Hepatocyte (in vitro differentiated cells): ENCODE measurements around the gene CBR1. TPM values are rescaled to one million over a fixed set of nuclear protein-coding genes. Genes with fewer than 3 reads are reported as not detected.
"Not testable (repeated sequence)": the region's sequence is repeated elsewhere in the genome, so short reads cannot be mapped to it uniquely, and the experiment has no call there.

Experiments used
- DNase-seq: peaks from one replicate; pipeline ENCODE4 v3.0.0-alpha.2; 2016; ENCODE audit warnings: low spot score
- H2AFZ ChIP-seq: fragments of 200-600 bp; sonication (generic); 2 replicates; pipeline ENCODE4 v1.6.0; 2016; ENCODE audit warnings: antibody characterized with exemption, mild to moderate bottlenecking
- H3K27ac ChIP-seq: fragments of 200-600 bp; sonication (generic); 2 replicates; pipeline ENCODE4 v1.5.1; 2016; ENCODE audit warnings: mild to moderate bottlenecking
- H3K27me3 ChIP-seq: fragments of 200-600 bp; sonication (generic); 2 replicates; pipeline ENCODE4 v1.6.1; 2016
- H3K36me3 ChIP-seq: fragments of 200-600 bp; sonication (generic); replicated peaks from 2 replicates; pipeline ENCODE4 v1.5.1; 2016; ENCODE audit warnings: low read depth; ENCODE audit not compliant: insufficient read depth
- H3K4me1 ChIP-seq: fragments of 200-600 bp; sonication (generic); 2 replicates; pipeline ENCODE4 v1.5.1; 2016; ENCODE audit warnings: mild to moderate bottlenecking, moderate library complexity; ENCODE audit not compliant: insufficient read depth
- H3K4me2 ChIP-seq: fragments of 200-600 bp; sonication (generic); 2 replicates; pipeline ENCODE4 v1.6.0; 2016
- H3K4me3 ChIP-seq: fragments of 200-600 bp; sonication (generic); 2 replicates; pipeline ENCODE4 v1.5.1; 2016; ENCODE audit warnings: mild to moderate bottlenecking
- H3K79me2 ChIP-seq: fragments of 200-600 bp; sonication (generic); 2 replicates; pipeline ENCODE4 v1.6.0; 2017; ENCODE audit warnings: mild to moderate bottlenecking
- H3K9me2 ChIP-seq: fragments of 200-600 bp; sonication (generic); replicated peaks from 2 replicates; pipeline ENCODE4 v1.6.0; 2017; ENCODE audit warnings: mild to moderate bottlenecking; ENCODE audit not compliant: insufficient read depth
- H3K9me3 ChIP-seq: fragments of 200-600 bp; sonication (generic); 2 replicates; pipeline ENCODE4 v1.5.1; 2016; ENCODE audit warnings: low read depth, mild to moderate bottlenecking
- H4K20me1 ChIP-seq: fragments of 200-600 bp; sonication (generic); 2 replicates; pipeline ENCODE4 v1.6.0; 2016; ENCODE audit warnings: mild to moderate bottlenecking; ENCODE audit not compliant: insufficient read depth, poor library complexity, severe bottlenecking
- CTCF ChIP-seq: fragments of 200-600 bp; sonication (generic); IDR thresholded peaks from 2 replicates; pipeline ENCODE4 v1.5.1; 2016; ENCODE audit warnings: antibody characterized with exemption, mild to moderate bottlenecking; ENCODE audit not compliant: poor library complexity
- EZH2 ChIP-seq: fragments of 200-600 bp; sonication (generic); IDR thresholded peaks from 2 replicates; pipeline ENCODE4 v1.6.1; 2016; ENCODE audit warnings: antibody characterized with exemption, mild to moderate bottlenecking, borderline replicate concordance
- EZH2phosphoT487 ChIP-seq: fragments of 200-600 bp; sonication (generic); IDR thresholded peaks from one replicate; pipeline ENCODE4 v1.6.1; 2018; ENCODE audit warnings: antibody characterized with exemption, mild to moderate bottlenecking, low read depth, moderate library complexity; ENCODE audit not compliant: unreplicated experiment, severe bottlenecking
- WGBS: methylation state at CpG from one replicate; pipeline ENCODE4 v1.1.6; 2016; ENCODE audit warnings: low lambda C conversion rate; ENCODE audit errors: missing lambda C conversion rate; 5-methylcytosine and 5-hydroxymethylcytosine counted together
- polyA plus RNA-seq: library from polyadenylated mRNA; unstranded; fragments of >200 nt; fragmentation: Nextera tagmentation; extraction: Ambion mirVana; gene quantifications from 2 replicates; pipeline ENCODE4 v1.2.1, GENCODE V29; 2016
- total RNA-seq: library from RNA; depleted of rRNA; stranded (reverse); fragments of >200 nt; gene quantifications from 2 replicates; pipeline ENCODE4 v1.2.3, GENCODE V29; 2014

CBR1 gene
- total and polyA plus RNA-seq, 2 experiments from 2014 or later = 113 to 130 TPM

DNA sequence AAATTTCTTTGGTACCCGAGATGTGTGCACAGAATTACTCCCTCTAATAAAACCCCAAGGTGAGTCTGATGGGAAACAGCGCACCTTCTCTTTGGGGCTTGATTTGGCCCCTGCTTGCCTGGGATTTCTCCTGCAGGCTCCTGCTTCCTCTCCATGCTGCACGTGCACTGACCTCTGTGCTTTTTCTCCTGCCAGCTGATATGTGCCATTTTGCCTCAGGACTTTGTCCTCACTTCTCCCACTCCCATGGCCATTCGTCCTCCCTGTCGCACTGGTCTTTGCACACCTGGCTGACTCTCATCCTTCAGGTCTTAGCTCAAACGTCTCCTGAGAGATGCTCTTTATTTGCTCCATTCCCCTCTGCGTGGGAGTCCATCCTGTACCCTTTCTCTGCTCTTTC, 1.2 kb downstream of the CBR1 start:
- Histone ChIP-seq H3K4me1 (peaks cover 4% of the 10 kb centered on the region), H3K27ac (no peak overlapping the region)
- WGBS = 64% methylated on average over 7 of the region's 7 CpGs

DNA sequence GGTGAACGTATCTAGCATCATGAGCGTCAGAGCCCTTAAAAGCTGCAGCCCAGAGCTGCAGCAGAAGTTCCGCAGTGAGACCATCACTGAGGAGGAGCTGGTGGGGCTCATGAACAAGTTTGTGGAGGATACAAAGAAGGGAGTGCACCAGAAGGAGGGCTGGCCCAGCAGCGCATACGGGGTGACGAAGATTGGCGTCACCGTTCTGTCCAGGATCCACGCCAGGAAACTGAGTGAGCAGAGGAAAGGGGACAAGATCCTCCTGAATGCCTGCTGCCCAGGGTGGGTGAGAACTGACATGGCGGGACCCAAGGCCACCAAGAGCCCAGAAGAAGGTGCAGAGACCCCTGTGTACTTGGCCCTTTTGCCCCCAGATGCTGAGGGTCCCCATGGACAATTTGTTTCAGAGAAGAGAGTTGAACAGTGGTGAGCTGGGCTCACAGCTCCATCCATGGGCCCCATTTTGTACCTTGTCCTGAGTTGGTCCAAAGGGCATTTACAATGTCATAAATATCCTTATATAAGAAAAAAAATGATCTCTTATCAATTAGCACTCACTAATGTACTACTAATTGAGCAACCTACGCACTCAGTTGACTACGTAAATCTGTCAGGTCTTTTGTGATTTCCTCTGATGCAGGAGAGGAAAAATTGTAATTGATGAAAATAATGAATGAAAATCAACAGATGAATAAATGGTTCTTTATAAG, 2.8 kb downstream of the CBR1 start:
- Histone ChIP-seq H3K4me3 (no peak overlapping the region), H3K79me2 (no peaks in the 10 kb centered on the region), H3K4me1 (peaks cover 4% of the 10 kb centered on the region), H3K9me3 (peaks cover 7% of the 10 kb centered on the region), H4K20me1 (no peaks in the 10 kb centered on the region), H3K4me2 (no peak overlapping the region), H3K36me3 (no peaks in the 10 kb centered on the region), H3K27ac (no peak overlapping the region), H3K27me3 (no peaks in the 10 kb centered on the region), H2AFZ (no peak overlapping the region), H3K9me2 (no peaks in the 10 kb centered on the region)
- WGBS = 97% methylated on average over 12 of the region's 12 CpGs
- no peak for DNase-seq
- TF ChIP-seq EZH2 = no peak
- TF ChIP-seq EZH2phosphoT487 = no peak
- no peak for TF ChIP-seq CTCF

More for the DNA sequence above, 1.2 kb downstream of the CBR1 start:
- TF ChIP-seq EZH2phosphoT487 (no peak), EZH2 (no peak), CTCF (no peak)
- H3K9me3 ChIP-seq = peaks cover 7% of the 10 kb centered on the region
- H4K20me1 ChIP-seq = no peaks in the 10 kb centered on the region
- no peak for DNase-seq
- H3K4me3 ChIP-seq = no peak overlapping the region
- H3K4me2 ChIP-seq = peak overlapping the region; percentile 88
- H2AFZ ChIP-seq = no peak overlapping the region
- H3K79me2 ChIP-seq = no peaks in the 10 kb centered on the region
- H3K27me3 ChIP-seq = no peaks in the 10 kb centered on the region
- H3K9me2 ChIP-seq = no peaks in the 10 kb centered on the region
- H3K36me3 ChIP-seq = no peaks in the 10 kb centered on the region

DNA sequence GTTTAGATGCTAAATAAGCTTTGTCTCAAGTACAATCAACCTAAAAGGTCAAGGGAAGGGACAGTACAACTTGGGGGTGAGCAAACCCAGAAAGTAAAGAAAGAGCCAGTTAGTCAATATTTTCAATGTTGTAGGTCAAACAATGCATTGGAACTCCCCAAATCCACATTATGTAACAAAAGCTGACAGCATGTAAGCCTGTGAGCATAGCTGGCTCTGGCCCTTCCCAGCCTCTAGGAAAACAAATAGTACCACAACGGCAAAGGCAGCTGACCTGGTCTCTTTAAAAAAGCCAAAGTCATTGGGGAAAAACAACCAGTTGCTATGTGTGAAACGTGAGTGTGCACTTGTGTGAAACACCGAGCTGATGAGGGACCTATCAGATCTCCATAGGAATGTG, 3.4 kb downstream of the CBR1 start:
- peak; percentile 27 for DNase-seq
- no peak overlapping the region for H3K27ac ChIP-seq
- TF ChIP-seq EZH2 (no peak), CTCF (no peak), EZH2phosphoT487 (no peak)
- H2AFZ ChIP-seq = no peak overlapping the region
- H3K27me3 ChIP-seq = no peaks in the 10 kb centered on the region
- peaks cover 4% of the 10 kb centered on the region for H3K4me1 ChIP-seq
- no peaks in the 10 kb centered on the region for H3K9me2 ChIP-seq
- H3K4me3 ChIP-seq = no peak overlapping the region
- H3K79me2 ChIP-seq = no peaks in the 10 kb centered on the region
- H3K36me3 ChIP-seq = no peaks in the 10 kb centered on the region
- H4K20me1 ChIP-seq = no peaks in the 10 kb centered on the region
- WGBS = 32% methylated on average over 3 of the region's 3 CpGs
- H3K9me3 ChIP-seq = peaks cover 7% of the 10 kb centered on the region
- no peak overlapping the region for H3K4me2 ChIP-seq

- not testable (repeated sequence) for H2AFZ ChIP-seq, H3K27me3 ChIP-seq, H3K9me2 ChIP-seq, H3K36me3 ChIP-seq, H3K4me1 ChIP-seq, H4K20me1 ChIP-seq, DNase-seq, H3K4me2 ChIP-seq, H3K79me2 ChIP-seq, H3K4me3 ChIP-seq, H3K9me3 ChIP-seq, H3K27ac ChIP-seq
- 87% methylated on average over 5 of the region's 5 CpGs for WGBS
Observed at GRCh38 chr21:36073911-36074310, 4.1 kb downstream of the CBR1 start.
